Naive thymus-derived CD4-positive, alpha-beta T cell (primary cell): ENCODE measurements around the gene UNC13A. TPM values are rescaled to one million over a fixed set of nuclear protein-coding genes. Genes with fewer than 3 reads are reported as not detected.
A peak's percentile ranks its signal among the peaks of the same experiment; 100 is the strongest.

ENCODE experiments used
- ATAC-seq: fragments of 150-1000 bp; cut with Tn5 transposase; 2 replicates; pipeline ENCODE4 v1.10.0; 2021; ENCODE audit warnings: mild to moderate bottlenecking, moderate library complexity
- CTCF ChIA-PET: fragments of 350-600 bp; sonication (Branson Sonifier 250); formaldehyde crosslinking; loops from one replicate; lab custom pipeline; 2021; ENCODE audit warnings: antibody characterized with exemption; lab: Charles Lee
- POLR2A ChIA-PET: fragments of 350-600 bp; sonication (Branson Sonifier 250); formaldehyde crosslinking; loops from one replicate; lab custom pipeline; 2021; ENCODE audit warnings: antibody characterized with exemption, inconsistent platforms; lab: Charles Lee
- DNase-seq, 9 donors: peaks; one replicate each; pipeline versions ENCODE4 v3.0.0 to v3.0.0-alpha.2; 2020 to 2022; ENCODE audit warnings: mixed read lengths in 1 of 9
- H3K27ac ChIP-seq: one replicate; pipeline ENCODE4 v1.7.0; 2013; ENCODE audit warnings: mild to moderate bottlenecking, low read depth, low read length, moderate library complexity
- H3K27me3 ChIP-seq, 2 donors: one replicate each; pipeline ENCODE4 v1.7.0; 2013; ENCODE audit warnings: low read length in 2 of 2, mild to moderate bottlenecking in 2 of 2, moderate library complexity in 2 of 2; ENCODE audit not compliant: control insufficient read depth in 2 of 2, insufficient read depth in 2 of 2
- H3K36me3 ChIP-seq, 3 experiments: 1 replicate in 2 of 3; 2 replicates in 1 of 3; pipeline ENCODE4 v1.7.0; 2013; ENCODE audit warnings: low read length in 3 of 3, mild to moderate bottlenecking in 3 of 3, moderate library complexity in 1 of 3; ENCODE audit not compliant: insufficient read depth in 3 of 3, control insufficient read depth in 2 of 3
- H3K4me1 ChIP-seq, 2 donors: one replicate each; pipeline ENCODE4 v1.7.0; 2013; ENCODE audit warnings: low read length in 2 of 2, mild to moderate bottlenecking in 2 of 2, moderate library complexity in 1 of 2; ENCODE audit not compliant: control insufficient read depth in 2 of 2, insufficient read depth in 2 of 2
- H3K4me3 ChIP-seq: 2 replicates; pipeline ENCODE4 v1.7.0; 2013; ENCODE audit warnings: mild to moderate bottlenecking, low read length
- H3K9me3 ChIP-seq, 3 experiments: 1 replicate in 2 of 3; 2 replicates in 1 of 3; pipeline ENCODE4 v1.7.0; 2013; ENCODE audit warnings: low read length in 3 of 3; ENCODE audit not compliant: control insufficient read depth in 2 of 3
- H3K27ac Mint-ChIP-seq, 9 donors: one replicate each; pipeline ENCODE4 v1.8.0; 2020 to 2022; ENCODE audit warnings: mixed read lengths in 9 of 9, mild to moderate bottlenecking in 8 of 9, moderate library complexity in 5 of 9, inconsistent platforms in 2 of 9
- H3K27me3 Mint-ChIP-seq, 5 donors: one replicate each; pipeline ENCODE4 v1.8.0; 2021 to 2022; ENCODE audit warnings: mixed read lengths in 5 of 5, mild to moderate bottlenecking in 1 of 5
- H3K36me3 Mint-ChIP-seq, 5 donors: one replicate each; pipeline ENCODE4 v1.8.0; 2020 to 2022; ENCODE audit warnings: mixed read lengths in 5 of 5, mild to moderate bottlenecking in 3 of 5, inconsistent platforms in 1 of 5
- H3K4me1 Mint-ChIP-seq, 7 donors: one replicate each; pipeline ENCODE4 v1.8.0; 2020 to 2022; ENCODE audit warnings: mixed read lengths in 7 of 7, mild to moderate bottlenecking in 3 of 7, inconsistent platforms in 1 of 7
- H3K4me3 Mint-ChIP-seq, 10 donors: one replicate each; pipeline ENCODE4 v1.8.0; 2020 to 2022; ENCODE audit warnings: mild to moderate bottlenecking in 10 of 10, mixed read lengths in 10 of 10, moderate library complexity in 6 of 10, inconsistent platforms in 2 of 10
- H3K9me3 Mint-ChIP-seq, 11 donors: one replicate each; pipeline ENCODE4 v1.8.0; 2020 to 2022; ENCODE audit warnings: mixed read lengths in 11 of 11, mild to moderate bottlenecking in 4 of 11, inconsistent platforms in 1 of 11, moderate library complexity in 1 of 11
- intact Hi-C, 2 donors: fragments of 100-400 bp; cut with micrococcal nuclease; formaldehyde crosslinking; loops; one replicate each; pipeline ENCODE4 v1.15.1; 2023
- polyA plus RNA-seq, 2 donors: library from polyadenylated mRNA; unstranded; fragments of 300-500 nt; fragmentation: Illumina TruSeq; gene quantifications; one replicate each; pipeline ENCODE4 v1.2.3, GENCODE V29; 2021
- total RNA-seq, 6 experiments: library from RNA in 5 of 6; stranded (reverse) in 5 of 6; gene quantifications; 1 replicate in 5 of 6; 2 replicates in 1 of 6; pipeline ENCODE4 v1.2.3 and lab custom pipeline; 2021 to 2026

Gene UNC13A
- total and polyA plus RNA-seq, 7 experiments from 2014 or later = 0.02 to 0.30 (median 0.04) TPM; not detected in 1

GRCh38 chr19:17716309-17716929, 28.3 kb upstream of the UNC13A start:
- Mint-ChIP-seq H3K4me3 (peak overlapping the region in 1 of 10 donors; percentile 78), H3K36me3 (peaks cover 0 to 5% (median 0%) of the 10 kb centered on the region in 5 donors), H3K27ac (no peak overlapping the region), H3K9me3 (no peaks in the 10 kb centered on the region), H3K27me3 (peaks cover 0 to 2% (median 0%) of the 10 kb centered on the region in 5 donors), H3K4me1 (peaks cover 21 to 30% (median 28%) of the 10 kb centered on the region in 7 donors)
- peaks cover 16 to 20% of the 10 kb centered on the region in 2 donors for H3K4me1 ChIP-seq
- DNase-seq = no peak
- peaks cover 0 to 4% (median 0%) of the 10 kb centered on the region in 3 experiments for H3K36me3 ChIP-seq
- no peaks in the 10 kb centered on the region for H3K27me3 ChIP-seq
- ChIA-PET CTCF (no interaction called here), POLR2A (interaction anchor here (0.6 kb wide), 1 partner anchor 1645 kb away, joined by 3 read pairs; no protein-coding TSS in a partner anchor)
- intact Hi-C loops = loop anchor here in 1 of 2 donors (5.0 kb wide), 1 partner anchor 141 kb away; the partner anchor contains the start of gene RPL18A
- no peaks in the 10 kb centered on the region for H3K9me3 ChIP-seq
- H3K4me3 ChIP-seq = no peak overlapping the region
- H3K27ac ChIP-seq = no peak overlapping the region
- no peak for ATAC-seq

GRCh38 chr19:17711851-17712250, 23.7 kb upstream of the UNC13A start:
- Histone ChIP-seq H3K27ac (no peak overlapping the region), H3K4me1 (no peaks in the 10 kb centered on the region), H3K27me3 (no peaks in the 10 kb centered on the region), H3K4me3 (no peak overlapping the region), H3K36me3 (no peaks in the 10 kb centered on the region), H3K9me3 (no peaks in the 10 kb centered on the region)
- Mint-ChIP-seq H3K4me1 (peaks cover 0 to under 1% (median 0%) of the 10 kb centered on the region in 7 donors), H3K9me3 (no peaks in the 10 kb centered on the region), H3K36me3 (no peaks in the 10 kb centered on the region), H3K27ac (no peak overlapping the region), H3K27me3 (peaks cover 0 to 3% (median 0%) of the 10 kb centered on the region in 5 donors), H3K4me3 (no peak overlapping the region)
- intact Hi-C loops = no loop called here
- ATAC-seq (no peak), DNase-seq (no peak)
- CTCF ChIA-PET = no interaction called here
- POLR2A ChIA-PET = no interaction called here

GRCh38 chr19:17706750-17707181, 18.6 kb upstream of the UNC13A start:
- H3K9me3 Mint-ChIP-seq = no peaks in the 10 kb centered on the region
- DNase-seq (no peak), ATAC-seq (no peak)
- no peak overlapping the region for H3K4me3 Mint-ChIP-seq
- Histone ChIP-seq H3K9me3 (no peaks in the 10 kb centered on the region), H3K27me3 (no peaks in the 10 kb centered on the region), H3K4me3 (no peak overlapping the region), H3K36me3 (no peaks in the 10 kb centered on the region), H3K27ac (no peak overlapping the region), H3K4me1 (no peaks in the 10 kb centered on the region)
- intact Hi-C loops = no loop called here
- ChIA-PET POLR2A (no interaction called here), CTCF (interaction anchor here (0.6 to 5.0 kb wide), 4 partner anchors 148 to 260 kb away, joined by 3 to 48 read pairs (median 4); partner anchors contain the start of gene RPL18A)
- H3K36me3 Mint-ChIP-seq = no peaks in the 10 kb centered on the region
- peaks cover 0 to 5% (median 0%) of the 10 kb centered on the region in 7 donors for H3K4me1 Mint-ChIP-seq
- peaks cover 0 to 3% (median 0%) of the 10 kb centered on the region in 5 donors for H3K27me3 Mint-ChIP-seq
- no peak overlapping the region for H3K27ac Mint-ChIP-seq

GRCh38 chr19:17703824-17704463, 15.8 kb upstream of the UNC13A start:
- intact Hi-C loops = loop anchor here (1.0 to 5.0 kb wide), 8 partner anchors 62 to 228 kb away; partner anchors contain the start of gene CCDC124 (in 1 of the 2)
- H3K9me3 Mint-ChIP-seq = no peaks in the 10 kb centered on the region
- peaks cover 0 to 10% (median 7%) of the 10 kb centered on the region in 5 donors for H3K27me3 Mint-ChIP-seq
- no peak overlapping the region for H3K4me3 Mint-ChIP-seq
- H3K4me3 ChIP-seq = no peak overlapping the region
- no peak overlapping the region for H3K27ac ChIP-seq
- peaks cover 0 to 5% (median 0%) of the 10 kb centered on the region in 7 donors for H3K4me1 Mint-ChIP-seq
- no peaks in the 10 kb centered on the region for H3K36me3 ChIP-seq
- DNase-seq = peak; percentile 51 to 77 (median 65)
- no peaks in the 10 kb centered on the region for H3K36me3 Mint-ChIP-seq
- H3K27me3 ChIP-seq = no peaks in the 10 kb centered on the region
- ChIA-PET CTCF (interaction anchor here (0.7 to 5.0 kb wide), 12 partner anchors 15 to 156 kb away, joined by 3 to 48 read pairs (median 4); partner anchors contain the start of genes B3GNT3, MAP1S and RPL18A), POLR2A (interaction anchor here (1.7 kb wide), 1 partner anchor 155 kb away, joined by 5 read pairs; the partner anchor contains the start of gene RPL18A)
- peak overlapping the region in 1 of 9 donors; percentile 42 for H3K27ac Mint-ChIP-seq
- H3K4me1 ChIP-seq = no peaks in the 10 kb centered on the region
- H3K9me3 ChIP-seq = no peaks in the 10 kb centered on the region
- ATAC-seq = peak; percentile 97

GRCh38 chr19:17695198-17695597, 7.0 kb upstream of the UNC13A start:
- POLR2A ChIA-PET = no interaction called here
- intact Hi-C loops = no loop called here
- Mint-ChIP-seq H3K36me3 (no peaks in the 10 kb centered on the region), H3K27ac (no peak overlapping the region), H3K4me1 (no peaks in the 10 kb centered on the region), H3K4me3 (no peak overlapping the region), H3K9me3 (peaks cover 0 to 4% (median 0%) of the 10 kb centered on the region in 11 donors), H3K27me3 (peaks cover 20 to 57% (median 38%) of the 10 kb centered on the region in 5 donors)
- Histone ChIP-seq H3K9me3 (no peaks in the 10 kb centered on the region), H3K27me3 (no peaks in the 10 kb centered on the region), H3K36me3 (no peaks in the 10 kb centered on the region), H3K27ac (no peak overlapping the region), H3K4me3 (no peak overlapping the region), H3K4me1 (no peaks in the 10 kb centered on the region)
- no peak for ATAC-seq
- CTCF ChIA-PET = no interaction called here
- DNase-seq = no peak

- ChIA-PET POLR2A (interaction anchor here (0.9 kb wide), 1 partner anchor 25 kb away, joined by 3 read pairs; no protein-coding TSS in a partner anchor), CTCF (no interaction called here)
- no peak for ATAC-seq
- peaks cover 0 to 6% (median 3%) of the 10 kb centered on the region in 11 donors for H3K9me3 Mint-ChIP-seq
- Histone ChIP-seq H3K27me3 (peaks cover 0 to 4% of the 10 kb centered on the region in 2 donors), H3K9me3 (no peaks in the 10 kb centered on the region), H3K4me1 (no peaks in the 10 kb centered on the region), H3K27ac (no peak overlapping the region), H3K36me3 (no peaks in the 10 kb centered on the region), H3K4me3 (no peak overlapping the region)
- H3K4me1 Mint-ChIP-seq = peaks cover 4 to 10% (median 8%) of the 10 kb centered on the region in 7 donors
- intact Hi-C loops = no loop called here
- H3K4me3 Mint-ChIP-seq = no peak overlapping the region
- no peak overlapping the region for H3K27ac Mint-ChIP-seq
- DNase-seq = no peak
- peaks cover 0 to 5% (median 4%) of the 10 kb centered on the region in 5 donors for H3K36me3 Mint-ChIP-seq
- H3K27me3 Mint-ChIP-seq = peaks cover 37 to 54% (median 45%) of the 10 kb centered on the region in 5 donors
Observed at GRCh38 chr19:17692566-17692965, 4.4 kb upstream of the UNC13A start.
